Caco-2 (cell line): ENCODE measurements around the gene PLXNA1. TPM values are rescaled to one million over a fixed set of nuclear protein-coding genes. Genes with fewer than 3 reads are reported as not detected.

Source experiments
- BruUV-seq: library from RNA; stranded (reverse); fragments of 400-500 nt; replicated peaks from 2 replicates; lab custom pipeline; 2021; lab: Mats Ljungman, UMichigan
- CTCF ChIA-PET: fragments of 300-600 bp; sonication (Branson Sonifier 250); formaldehyde crosslinking; loops from one replicate; lab custom pipeline; 2022; ENCODE audit warnings: antibody characterized with exemption; lab: Charles Lee
- POLR2A ChIA-PET: fragments of 300-600 bp; sonication (Branson Sonifier 250); formaldehyde crosslinking; loops from one replicate; lab custom pipeline; 2022; ENCODE audit warnings: antibody characterized with exemption; lab: Charles Lee
- DNase-seq, 2 experiments: peaks; one replicate each; pipeline versions ENCODE4 v3.0.0 to v3.0.0-alpha.2; 2020 to 2022
- H3K27me3 ChIP-seq: replicated peaks from 2 replicates; pipeline ENCODE4 v1.6.0; 2011; ENCODE audit warnings: low read length; ENCODE audit not compliant: control insufficient read depth, insufficient read depth
- H3K36me3 ChIP-seq: 2 replicates; pipeline ENCODE4 v1.5.1; 2011; ENCODE audit warnings: low read length; ENCODE audit not compliant: control insufficient read depth, insufficient read depth
- H3K4me1 ChIP-seq: fragments of 250-450 bp; sonication (Bioruptor Pico); 2 replicates; pipeline ENCODE4 v1.5.1; 2020; ENCODE audit warnings: mild to moderate bottlenecking
- H3K4me3 ChIP-seq: 2 replicates; pipeline ENCODE4 v1.5.1; 2011; ENCODE audit warnings: low read depth, mild to moderate bottlenecking, control low read depth, low read length
- H3K9me3 ChIP-seq: fragments of 250-450 bp; sonication (Bioruptor Pico); 2 replicates; pipeline ENCODE4 v1.5.1; 2020; ENCODE audit warnings: mild to moderate bottlenecking, moderate library complexity
- H3K27ac Mint-ChIP-seq: one replicate; pipeline ENCODE4 v1.8.0; 2022; ENCODE audit warnings: mixed read lengths; ENCODE audit not compliant: unreplicated experiment
- H3K27me3 Mint-ChIP-seq: one replicate; pipeline ENCODE4 v1.8.0; 2022; ENCODE audit warnings: mixed read lengths; ENCODE audit not compliant: insufficient read depth, unreplicated experiment
- H3K36me3 Mint-ChIP-seq: one replicate; pipeline ENCODE4 v1.8.0; 2022; ENCODE audit warnings: mild to moderate bottlenecking, mixed read lengths; ENCODE audit not compliant: insufficient read depth, unreplicated experiment
- H3K4me1 Mint-ChIP-seq: one replicate; pipeline ENCODE4 v1.8.0; 2022; ENCODE audit warnings: low read depth, mixed read lengths; ENCODE audit not compliant: unreplicated experiment
- H3K4me3 Mint-ChIP-seq: one replicate; pipeline ENCODE4 v1.8.0; 2022; ENCODE audit warnings: mild to moderate bottlenecking, moderate library complexity, mixed read lengths; ENCODE audit not compliant: unreplicated experiment
- H3K9me3 Mint-ChIP-seq: one replicate; pipeline ENCODE4 v1.8.0; 2022; ENCODE audit warnings: mixed read lengths; ENCODE audit not compliant: unreplicated experiment
- intact Hi-C: fragments of 100-400 bp; cut with micrococcal nuclease; formaldehyde crosslinking; loops from one replicate; pipeline ENCODE4 v1.10.0; 2022; ENCODE audit not compliant: unreplicated experiment
- total RNA-seq: library from RNA; stranded (reverse); gene quantifications from 2 replicates; pipeline ENCODE4 v1.2.3, GENCODE V29; 2022
- TF ChIP-seq, protein P1 (sequence below), 2 experiments: fragments of 200-600 bp in 1 of 2; IDR thresholded peaks; 1 replicate in 1 of 2; 2 replicates in 1 of 2; pipeline versions ENCODE4 v1.5.1 to v1.8.0; 2011 to 2022; ENCODE audit warnings: antibody characterized with exemption in 1 of 2, control low read depth in 1 of 2, inconsistent platforms in 1 of 2, low read depth in 1 of 2, low read length in 1 of 2, mild to moderate bottlenecking in 1 of 2, moderate library complexity in 1 of 2; ENCODE audit not compliant: insufficient read depth in 1 of 2, severe bottlenecking in 1 of 2, unreplicated experiment in 1 of 2

Gene PLXNA1
- total RNA-seq, 1 experiment from 2014 or later, result 95.1 TPM

DNA sequence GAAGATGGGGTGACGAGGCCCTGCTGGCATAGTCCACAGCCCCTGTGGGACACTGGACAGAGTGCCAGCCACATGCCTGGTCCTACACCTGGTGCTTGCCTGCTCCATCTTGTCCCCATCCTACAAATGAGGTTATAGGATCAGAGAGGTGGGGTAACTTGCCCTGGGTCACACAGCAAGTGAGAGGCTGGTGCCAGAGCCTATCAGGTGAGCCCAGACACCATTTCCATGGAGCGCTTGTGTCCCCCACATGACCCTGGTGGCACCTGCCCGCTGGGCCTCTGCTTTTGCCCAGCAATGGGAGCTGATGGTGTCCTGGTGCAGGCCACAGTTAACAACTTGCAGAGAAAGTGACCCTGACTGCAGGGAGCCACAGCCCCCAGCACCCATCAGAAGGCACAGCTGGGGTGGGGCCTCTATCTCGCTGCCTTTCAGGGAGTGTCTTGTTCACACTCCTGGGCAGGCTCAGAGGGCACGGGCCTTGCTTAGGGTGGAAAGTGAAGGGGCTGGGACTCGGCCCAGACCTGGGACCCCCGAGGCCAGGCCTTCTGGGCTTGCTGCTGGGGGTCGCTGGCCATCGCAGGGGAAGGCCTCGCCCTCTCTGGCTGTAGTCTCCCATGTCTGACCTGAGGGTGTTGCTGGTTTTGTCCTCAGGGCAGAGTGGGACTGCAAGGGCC lies 7.2 kb downstream of the PLXNA1 start:
- TF ChIP-seq, protein P1, sequence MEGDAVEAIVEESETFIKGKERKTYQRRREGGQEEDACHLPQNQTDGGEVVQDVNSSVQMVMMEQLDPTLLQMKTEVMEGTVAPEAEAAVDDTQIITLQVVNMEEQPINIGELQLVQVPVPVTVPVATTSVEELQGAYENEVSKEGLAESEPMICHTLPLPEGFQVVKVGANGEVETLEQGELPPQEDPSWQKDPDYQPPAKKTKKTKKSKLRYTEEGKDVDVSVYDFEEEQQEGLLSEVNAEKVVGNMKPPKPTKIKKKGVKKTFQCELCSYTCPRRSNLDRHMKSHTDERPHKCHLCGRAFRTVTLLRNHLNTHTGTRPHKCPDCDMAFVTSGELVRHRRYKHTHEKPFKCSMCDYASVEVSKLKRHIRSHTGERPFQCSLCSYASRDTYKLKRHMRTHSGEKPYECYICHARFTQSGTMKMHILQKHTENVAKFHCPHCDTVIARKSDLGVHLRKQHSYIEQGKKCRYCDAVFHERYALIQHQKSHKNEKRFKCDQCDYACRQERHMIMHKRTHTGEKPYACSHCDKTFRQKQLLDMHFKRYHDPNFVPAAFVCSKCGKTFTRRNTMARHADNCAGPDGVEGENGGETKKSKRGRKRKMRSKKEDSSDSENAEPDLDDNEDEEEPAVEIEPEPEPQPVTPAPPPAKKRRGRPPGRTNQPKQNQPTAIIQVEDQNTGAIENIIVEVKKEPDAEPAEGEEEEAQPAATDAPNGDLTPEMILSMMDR (IDR thresholded peaks at IDR 0.05; ENCODE audit: insufficient read depth in 1 of 2, low read depth in 1 of 2, low read length in 1 of 2, severe bottlenecking in 1 of 2, unreplicated experiment in 1 of 2), result no peak
- H3K36me3 Mint-ChIP-seq, result peaks cover 12% of the 10 kb centered on the region
- CTCF ChIA-PET, result no interaction called here
- POLR2A ChIA-PET, result no interaction called here
- intact Hi-C loops, result no loop called here
- no TSS peak for BruUV-seq
- no peaks in the 10 kb centered on the region for H3K4me1 Mint-ChIP-seq
- Histone ChIP-seq H3K36me3 (peaks cover 2% of the 10 kb centered on the region), H3K27me3 (no peaks in the 10 kb centered on the region), H3K9me3 (no peaks in the 10 kb centered on the region), H3K4me1 (0 out of 2 replicates have a peak, but pooled peaks cover under 1% of the 10 kb centered on the region), H3K4me3 (no peak overlapping the region)
- no peaks in the 10 kb centered on the region for H3K27me3 Mint-ChIP-seq
- H3K9me3 Mint-ChIP-seq, result no peaks in the 10 kb centered on the region
- DNase-seq, result no peak
- no peak overlapping the region for H3K27ac Mint-ChIP-seq
- H3K4me3 Mint-ChIP-seq, result no peak overlapping the region

DNA sequence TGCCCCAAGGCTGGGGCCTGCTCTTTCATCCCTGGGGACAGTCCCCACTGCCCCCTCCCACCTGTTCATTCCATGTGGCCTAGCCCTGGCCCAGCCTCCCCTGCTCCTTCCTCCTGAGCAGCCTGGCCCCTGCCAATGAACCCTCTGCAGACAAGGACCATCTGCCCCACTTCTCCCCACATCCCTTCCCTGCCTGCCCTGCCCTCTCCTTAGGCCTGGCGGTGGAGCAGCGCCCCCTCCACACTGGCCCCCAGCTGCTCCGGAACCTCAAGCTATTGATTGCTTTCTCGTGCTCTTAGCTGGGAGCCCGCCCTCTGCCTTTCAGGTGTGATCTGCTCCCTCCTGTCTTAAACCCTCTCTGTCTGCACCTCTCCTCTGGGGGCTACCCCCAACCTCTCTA lies 8.0 kb downstream of the PLXNA1 start:
- Histone ChIP-seq H3K9me3 (no peaks in the 10 kb centered on the region), H3K36me3 (peaks cover 2% of the 10 kb centered on the region), H3K4me1 (no peaks in the 10 kb centered on the region), H3K27me3 (no peaks in the 10 kb centered on the region), H3K4me3 (no peak overlapping the region)
- intact Hi-C loops, result no loop called here
- no peaks in the 10 kb centered on the region for H3K9me3 Mint-ChIP-seq
- CTCF ChIA-PET, result no interaction called here
- no peaks in the 10 kb centered on the region for H3K27me3 Mint-ChIP-seq
- POLR2A ChIA-PET, result no interaction called here
- peaks cover 12% of the 10 kb centered on the region for H3K36me3 Mint-ChIP-seq
- no peak overlapping the region for H3K27ac Mint-ChIP-seq
- H3K4me1 Mint-ChIP-seq, result no peaks in the 10 kb centered on the region
- BruUV-seq, result no TSS peak
- no peak for DNase-seq
- no peak overlapping the region for H3K4me3 Mint-ChIP-seq
- TF ChIP-seq, protein P1 (IDR thresholded peaks at IDR 0.05; ENCODE audit: insufficient read depth in 1 of 2, low read depth in 1 of 2, low read length in 1 of 2, severe bottlenecking in 1 of 2, unreplicated experiment in 1 of 2), result no peak

DNA sequence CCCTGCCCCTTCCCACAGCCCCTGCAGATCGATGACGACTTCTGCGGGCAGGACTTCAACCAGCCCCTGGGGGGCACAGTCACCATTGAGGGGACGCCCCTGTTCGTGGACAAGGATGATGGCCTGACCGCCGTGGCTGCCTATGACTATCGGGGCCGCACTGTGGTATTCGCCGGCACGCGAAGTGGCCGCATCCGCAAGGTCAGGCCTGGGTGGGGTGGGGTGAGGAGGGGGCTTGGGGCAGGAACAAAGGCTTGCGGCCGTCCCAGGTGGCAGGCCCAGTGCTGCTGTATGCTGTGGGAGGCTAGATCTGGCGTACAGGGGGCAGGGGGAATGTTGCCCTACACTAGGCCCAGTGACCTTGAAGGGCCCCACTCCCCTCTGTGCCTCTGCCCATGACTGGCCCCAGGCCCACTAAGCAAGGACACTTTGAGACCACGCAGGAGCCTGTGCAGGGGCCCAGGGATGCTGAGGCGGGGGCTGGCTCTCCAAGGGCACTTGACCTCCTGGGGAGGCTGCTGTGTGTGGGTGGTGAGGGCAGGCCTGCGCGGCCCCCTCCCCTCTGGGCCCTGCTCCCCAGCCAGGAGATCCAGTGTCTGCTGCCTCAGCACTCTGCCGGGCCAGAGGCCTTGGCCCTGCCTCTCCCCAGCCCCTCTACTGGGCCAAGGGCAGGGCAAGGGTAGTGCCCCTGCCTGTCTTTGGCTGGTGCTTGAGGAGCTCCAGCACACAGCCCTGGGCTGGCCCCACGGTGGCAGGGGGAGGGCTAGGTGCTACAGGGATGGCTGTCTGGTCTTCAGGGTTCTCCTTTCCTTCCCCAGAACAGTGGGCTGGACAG lies 8.7 kb downstream of the PLXNA1 start:
- Histone ChIP-seq H3K36me3 (peaks cover 2% of the 10 kb centered on the region), H3K4me3 (no peak overlapping the region), H3K27me3 (no peaks in the 10 kb centered on the region), H3K9me3 (no peaks in the 10 kb centered on the region), H3K4me1 (no peaks in the 10 kb centered on the region)
- Mint-ChIP-seq H3K27me3 (no peaks in the 10 kb centered on the region), H3K27ac (no peak overlapping the region), H3K4me1 (no peaks in the 10 kb centered on the region), H3K9me3 (no peaks in the 10 kb centered on the region), H3K36me3 (peaks cover 12% of the 10 kb centered on the region), H3K4me3 (no peak overlapping the region)
- CTCF ChIA-PET, result interaction anchor here (0.6 kb wide), 1 partner anchor 59 kb away, joined by 12 read pairs; no protein-coding TSS in a partner anchor
- BruUV-seq, result no TSS peak
- intact Hi-C loops, result no loop called here
- TF ChIP-seq, protein P1 (IDR thresholded peaks at IDR 0.05; ENCODE audit: insufficient read depth in 1 of 2, low read depth in 1 of 2, low read length in 1 of 2, severe bottlenecking in 1 of 2, unreplicated experiment in 1 of 2), result no peak
- POLR2A ChIA-PET, result no interaction called here
- DNase-seq, result no peak
